Astrocyte of the spinal cord (primary cell): ENCODE measurements around the gene GPR84.
A peak's percentile ranks its signal among the peaks of the same experiment; 100 is the strongest.

Source experiments
- DNase-seq: peaks from one replicate; pipeline ENCODE4 v3.0.0; 2011; ENCODE audit warnings: low read depth, low spot score
- H3K4me3 ChIP-seq: 2 replicates; pipeline ENCODE4 v1.5.1; 2011; ENCODE audit warnings: low read depth, mild to moderate bottlenecking, low read length, moderate library complexity
- CTCF ChIP-seq: IDR thresholded peaks from 2 replicates; pipeline ENCODE4 v1.5.1; 2012; ENCODE audit warnings: low read depth, mild to moderate bottlenecking, low read length, inconsistent platforms
- in situ Hi-C: cut with HindIII; loops from 2 replicates; pipeline ENCODE4 v1.10.0; 2017; ENCODE audit warnings: low sequenced_read_pairs

GPR84 gene

GRCh38 chr12:54374562-54375258, 10.4 kb upstream of the GPR84 start:
- no peak for TF ChIP-seq CTCF
- no peak overlapping the region for H3K4me3 ChIP-seq
- in situ Hi-C loops = loop anchor here (25.0 kb wide), 1 partner anchor 162 kb away; no protein-coding TSS in a partner anchor

GRCh38 chr12:54373649-54374561, 9.6 kb upstream of the GPR84 start:
- H3K4me3 ChIP-seq = no peak overlapping the region
- in situ Hi-C loops = loop anchor here (25.0 kb wide), 1 partner anchor 162 kb away; no protein-coding TSS in a partner anchor
- no peak for TF ChIP-seq CTCF
- DNase-seq = no peak

More at GRCh38 chr12:54374562-54375258, 10.4 kb upstream of the GPR84 start:
- no peak for DNase-seq

- TF ChIP-seq CTCF = no peak
- in situ Hi-C loops = loop anchor here (25.0 kb wide), 1 partner anchor 160 kb away; no protein-coding TSS in a partner anchor
- H3K4me3 ChIP-seq = no peak overlapping the region
- DNase-seq = no peak
These were observed 8.0 kb upstream of the GPR84 start for GRCh38 chr12:54372113-54372806.

GRCh38 chr12:54371328-54372112, 7.2 kb upstream of the GPR84 start:
- no peak for DNase-seq
- no peak overlapping the region for H3K4me3 ChIP-seq
- TF ChIP-seq CTCF = no peak
- in situ Hi-C loops = loop anchor here (25.0 kb wide), 1 partner anchor 159 kb away; no protein-coding TSS in a partner anchor

GRCh38 chr12:54370171-54370730, 6.0 kb upstream of the GPR84 start:
- DNase-seq = peak; percentile 80
- in situ Hi-C loops = loop anchor here (25.0 kb wide), 1 partner anchor 158 kb away; no protein-coding TSS in a partner anchor
- H3K4me3 ChIP-seq = peak overlapping the region; percentile 38
- peak; percentile 92 for TF ChIP-seq CTCF
